MG63 (cell line): ENCODE data around the gene ZNF200. TPM values are rescaled to one million over a fixed set of nuclear protein-coding genes. Genes with fewer than 3 reads are reported as not detected.
"Not testable (repeated sequence)": the region's sequence is repeated elsewhere in the genome, so short reads cannot be mapped to it uniquely, and the experiment has no call there.

Experiments used
- DNase-seq: peaks from one replicate; pipeline ENCODE4 v3.0.0-alpha.2; 2020
- H3K27me3 ChIP-seq: fragments of 250-450 bp; sonication (Bioruptor Pico); 2 replicates; pipeline ENCODE4 v1.5.1; 2020; ENCODE audit warnings: mild to moderate bottlenecking, moderate library complexity
- H3K36me3 ChIP-seq: fragments of 250-450 bp; sonication (Bioruptor Pico); 2 replicates; pipeline ENCODE4 v1.5.1; 2020; ENCODE audit warnings: mild to moderate bottlenecking, moderate library complexity
- H3K4me3 ChIP-seq: fragments of 250-450 bp; sonication (Bioruptor Pico); 2 replicates; pipeline ENCODE4 v1.5.1; 2020; ENCODE audit warnings: mild to moderate bottlenecking, moderate library complexity
- H3K9me3 ChIP-seq: fragments of 250-450 bp; sonication (Bioruptor Pico); 2 replicates; pipeline ENCODE4 v1.5.1; 2020; ENCODE audit warnings: mild to moderate bottlenecking, moderate library complexity
- total RNA-seq: library from RNA; depleted of rRNA; stranded (reverse); fragments of >200 nt; shearing (Covaris generic); gene quantifications from 2 replicates; pipeline ENCODE4 v1.2.3, GENCODE V29; 2014; ENCODE audit warnings: low replicate concordance

Gene ZNF200
- total RNA-seq, 1 experiment from 2014 or later = 5.8 TPM

DNA sequence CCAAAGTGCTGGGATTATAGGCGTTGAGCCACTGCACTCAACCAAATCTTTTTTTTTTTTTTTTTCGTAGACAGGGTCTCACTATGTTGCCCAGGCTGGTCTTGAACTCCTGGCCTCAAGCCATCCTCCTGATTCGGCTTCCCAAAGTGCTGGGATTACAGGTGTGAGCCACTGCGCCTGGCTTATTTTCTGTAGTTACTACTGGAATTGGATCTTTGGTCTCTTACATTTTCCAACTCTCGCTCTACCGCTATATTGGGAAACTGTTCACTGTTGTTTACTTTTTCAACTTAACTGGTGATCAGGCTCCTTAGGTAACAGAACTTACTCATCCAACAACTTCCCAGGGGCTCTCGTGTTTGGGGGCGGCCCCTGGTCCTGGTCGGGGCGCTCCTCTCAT is 14.1 kb downstream of the ZNF200 start:
- H3K9me3 ChIP-seq = peaks cover 39% of the 10 kb centered on the region
- H3K4me3 ChIP-seq = no peak overlapping the region
- peaks cover 10% of the 10 kb centered on the region for H3K27me3 ChIP-seq
- peaks cover 30% of the 10 kb centered on the region for H3K36me3 ChIP-seq
- DNase-seq = no peak

DNA sequence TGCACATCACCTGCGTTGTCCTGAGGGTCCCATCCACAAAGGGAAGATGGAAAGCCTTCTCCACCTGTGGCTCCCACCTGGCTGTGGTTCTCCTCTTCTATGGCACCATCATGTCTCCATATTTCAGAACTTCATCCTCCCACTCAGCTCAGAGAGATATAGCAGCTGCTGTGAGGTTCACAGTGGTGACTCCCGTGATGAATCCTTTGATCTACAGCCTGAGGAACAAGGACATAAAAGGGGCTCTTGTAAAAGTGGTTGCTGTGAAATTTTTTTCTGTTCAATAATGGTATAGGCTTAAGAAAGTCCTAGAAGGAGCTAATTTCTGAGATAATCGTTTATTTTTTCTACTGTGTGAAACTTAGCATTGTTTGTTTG is 18.7 kb downstream of the ZNF200 start:
- DNase-seq = no peak
- H3K9me3 ChIP-seq = peaks cover 5% of the 10 kb centered on the region; the same call in 1 of the 2 replicates
- no peak overlapping the region for H3K4me3 ChIP-seq
- H3K36me3 ChIP-seq = no peaks in the 10 kb centered on the region
- peaks cover 10% of the 10 kb centered on the region for H3K27me3 ChIP-seq

DNA sequence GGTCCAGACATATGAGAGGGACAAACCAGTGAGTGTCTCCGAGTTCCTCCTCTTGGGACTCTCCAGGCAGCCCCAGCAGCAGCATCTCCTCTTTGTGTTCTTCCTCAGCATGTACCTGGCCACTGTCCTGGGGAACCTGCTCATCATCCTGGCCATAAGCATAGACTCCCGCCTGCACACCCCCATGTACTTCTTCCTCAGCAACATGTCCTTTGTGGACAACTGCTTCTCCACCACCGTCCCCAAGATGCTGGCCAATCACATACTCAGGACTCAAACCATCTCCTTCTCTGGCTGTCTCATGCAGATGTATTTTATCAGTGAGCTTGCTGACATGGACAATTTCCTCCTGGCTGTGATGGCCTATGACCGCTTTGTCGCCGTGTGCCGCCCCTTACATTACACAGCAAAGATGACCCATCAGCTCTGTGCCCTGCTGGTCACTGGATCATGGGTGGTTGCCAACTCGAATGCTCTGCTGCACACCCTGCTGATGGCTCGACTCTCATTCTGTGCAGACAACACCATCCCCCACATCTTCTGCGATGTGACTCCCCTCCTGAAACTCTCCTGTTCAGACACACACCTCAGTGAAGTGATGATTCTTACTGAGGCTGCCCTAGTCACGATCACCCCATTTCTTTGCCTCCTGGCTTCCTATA is 19.2 kb downstream of the ZNF200 start:
- peaks cover 5% of the 10 kb centered on the region; the same call in 1 of the 2 replicates for H3K9me3 ChIP-seq
- peaks cover 10% of the 10 kb centered on the region for H3K27me3 ChIP-seq
- no peak for DNase-seq
- no peaks in the 10 kb centered on the region for H3K36me3 ChIP-seq
- H3K4me3 ChIP-seq = no peak overlapping the region

DNA sequence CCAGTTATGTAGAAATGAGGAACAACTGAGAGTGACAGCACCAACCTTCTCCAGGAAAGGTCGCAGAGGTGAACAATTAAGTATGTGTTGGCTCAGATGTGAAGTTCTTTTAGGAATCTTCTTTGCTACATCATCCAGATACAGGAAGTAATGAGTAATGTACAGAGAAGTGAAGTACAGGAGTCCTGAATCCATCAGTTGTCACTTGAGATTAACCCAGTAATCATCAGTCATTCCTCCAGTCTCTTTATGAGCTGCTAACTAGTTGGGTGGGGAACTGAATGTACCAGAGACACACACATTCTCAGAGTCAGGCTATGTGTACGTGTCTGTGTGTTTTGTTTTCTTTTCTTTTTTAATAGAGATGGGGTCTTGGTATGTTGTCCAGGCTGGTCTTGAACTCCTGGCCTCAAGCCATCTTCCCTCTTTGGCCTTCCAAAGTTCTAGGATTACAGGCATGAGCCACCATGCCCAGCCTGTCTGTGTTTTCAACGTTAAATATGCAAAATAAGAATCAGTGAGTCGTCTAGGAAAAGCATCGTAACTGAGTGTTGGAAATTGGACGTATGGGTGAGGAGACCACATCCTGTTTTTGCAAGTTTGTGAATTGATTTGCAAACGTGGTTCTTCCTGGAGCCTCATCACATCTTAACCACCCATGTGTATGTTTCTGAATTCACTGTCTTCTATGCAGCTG is 19.9 kb downstream of the ZNF200 start:
- DNase-seq = no peak
- Histone ChIP-seq H3K9me3 (peaks cover 5% of the 10 kb centered on the region; the same call in 1 of the 2 replicates), H3K27me3 (peaks cover 10% of the 10 kb centered on the region), H3K4me3 (no peak overlapping the region), H3K36me3 (no peaks in the 10 kb centered on the region)

DNA sequence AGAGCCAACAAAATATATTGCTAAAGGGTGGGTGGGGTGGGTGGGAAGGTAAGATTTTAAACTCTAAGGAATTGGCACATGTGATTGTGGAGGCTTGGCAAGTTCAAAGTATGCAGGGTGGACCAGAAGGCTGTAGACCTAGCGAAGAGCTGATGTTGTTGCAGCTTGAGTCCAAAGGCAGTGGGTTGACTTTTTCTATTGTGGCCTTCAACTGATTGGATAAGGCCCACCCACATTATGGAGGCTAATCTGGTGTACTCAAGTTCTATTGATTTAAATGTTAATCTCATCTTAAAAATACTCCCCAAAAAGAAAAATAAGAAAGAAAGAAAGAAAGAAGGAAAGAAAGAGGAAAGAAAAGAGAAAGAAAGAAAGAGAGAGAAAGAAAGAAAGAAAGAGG is 22.4 kb downstream of the ZNF200 start:
- no peak overlapping the region for H3K4me3 ChIP-seq
- H3K27me3 ChIP-seq = peaks cover 9% of the 10 kb centered on the region
- peaks cover 8% of the 10 kb centered on the region for H3K9me3 ChIP-seq
- H3K36me3 ChIP-seq = no peaks in the 10 kb centered on the region
- no peak for DNase-seq

DNA sequence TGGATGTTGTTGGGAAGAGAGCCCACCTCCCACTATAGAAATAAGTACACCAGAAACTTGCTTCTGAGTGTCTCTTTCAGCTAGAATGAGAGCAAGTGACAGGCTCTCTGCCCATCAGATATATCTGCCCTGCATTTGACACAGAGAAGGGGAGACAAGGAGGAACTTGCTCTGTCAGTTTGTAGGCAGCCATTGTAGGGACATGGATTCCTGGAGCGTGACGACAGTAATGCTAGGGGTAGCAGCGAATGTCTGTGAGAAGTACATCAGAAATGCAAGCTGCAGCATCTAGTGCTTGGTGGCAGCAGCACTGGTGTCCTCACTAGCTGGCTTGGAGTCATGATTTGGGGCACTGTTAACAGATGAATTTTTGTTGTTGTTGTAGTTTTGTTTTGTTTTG is 23.0 kb downstream of the ZNF200 start:
- no peak for DNase-seq
- peaks cover 7% of the 10 kb centered on the region for H3K27me3 ChIP-seq
- H3K4me3 ChIP-seq = no peak overlapping the region
- no peaks in the 10 kb centered on the region for H3K36me3 ChIP-seq
- H3K9me3 ChIP-seq = peaks cover 8% of the 10 kb centered on the region

DNA sequence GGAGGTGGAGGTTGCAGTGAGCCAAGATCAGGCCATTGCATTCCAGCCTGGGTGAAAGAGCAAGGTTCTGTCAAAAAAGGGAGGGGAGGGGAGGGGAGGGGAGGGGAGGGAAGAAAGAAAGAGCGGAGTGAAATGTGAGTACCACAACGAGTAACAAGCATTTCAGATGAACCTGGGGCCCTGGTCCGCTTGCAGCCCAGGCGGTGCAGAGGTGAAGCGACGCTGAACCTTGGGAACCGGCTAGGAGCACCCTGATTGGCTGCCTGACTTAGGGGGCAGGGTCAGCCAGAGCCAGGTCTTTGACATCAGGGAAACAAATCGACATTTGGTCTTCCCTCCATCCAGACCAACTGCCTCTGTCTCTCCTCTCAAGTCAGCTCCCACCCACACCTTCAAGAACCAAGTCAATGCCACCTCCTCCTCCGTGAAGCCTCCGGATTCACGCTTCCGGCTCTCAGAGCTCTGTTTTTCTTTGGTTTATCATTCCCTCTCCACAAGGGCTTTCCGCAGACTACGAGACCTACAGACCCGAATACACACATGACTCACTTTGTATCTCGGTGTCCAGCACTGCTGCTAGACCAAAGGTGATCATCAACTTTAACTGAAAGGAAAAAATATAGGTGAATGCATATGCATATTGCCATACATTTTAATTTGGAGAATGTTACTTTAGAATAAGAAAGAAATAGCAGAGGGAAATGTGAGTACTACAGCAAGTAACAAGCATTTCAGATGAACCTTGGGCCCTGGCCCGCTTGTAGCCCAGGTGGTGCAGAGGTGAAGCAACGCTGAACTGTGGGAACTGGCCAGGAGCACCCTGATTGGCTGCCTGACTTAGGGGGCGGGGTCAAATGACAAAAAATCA is 27.6 kb downstream of the ZNF200 start:
- H3K9me3 ChIP-seq = peaks cover 22% of the 10 kb centered on the region
- no peak for DNase-seq
- no peaks in the 10 kb centered on the region for H3K27me3 ChIP-seq
- H3K36me3 ChIP-seq = no peaks in the 10 kb centered on the region
- no peak overlapping the region for H3K4me3 ChIP-seq

DNA sequence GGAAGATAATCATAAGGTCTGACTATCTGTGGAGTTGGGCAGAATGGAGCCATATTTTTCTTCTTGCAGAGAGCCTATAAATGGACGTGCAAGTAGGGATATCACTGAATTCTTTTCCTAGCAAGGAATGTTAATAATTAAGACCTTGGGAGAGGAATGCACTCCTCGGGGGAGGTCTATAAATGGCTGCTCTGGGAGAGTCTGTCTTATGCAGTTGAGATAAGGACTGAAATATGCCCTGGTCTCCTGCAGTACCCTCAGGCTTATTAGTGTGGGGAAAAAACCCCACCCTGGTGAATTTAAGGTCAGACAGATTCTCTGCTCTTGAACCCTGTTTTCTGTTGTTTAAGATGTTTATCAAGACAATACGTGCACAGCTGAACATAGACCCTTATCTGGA is 29.0 kb downstream of the ZNF200 start:
- not testable (repeated sequence) for H3K36me3 ChIP-seq, H3K27me3 ChIP-seq, DNase-seq, H3K4me3 ChIP-seq
- H3K9me3 ChIP-seq = peaks cover 24% of the 10 kb centered on the region

DNA sequence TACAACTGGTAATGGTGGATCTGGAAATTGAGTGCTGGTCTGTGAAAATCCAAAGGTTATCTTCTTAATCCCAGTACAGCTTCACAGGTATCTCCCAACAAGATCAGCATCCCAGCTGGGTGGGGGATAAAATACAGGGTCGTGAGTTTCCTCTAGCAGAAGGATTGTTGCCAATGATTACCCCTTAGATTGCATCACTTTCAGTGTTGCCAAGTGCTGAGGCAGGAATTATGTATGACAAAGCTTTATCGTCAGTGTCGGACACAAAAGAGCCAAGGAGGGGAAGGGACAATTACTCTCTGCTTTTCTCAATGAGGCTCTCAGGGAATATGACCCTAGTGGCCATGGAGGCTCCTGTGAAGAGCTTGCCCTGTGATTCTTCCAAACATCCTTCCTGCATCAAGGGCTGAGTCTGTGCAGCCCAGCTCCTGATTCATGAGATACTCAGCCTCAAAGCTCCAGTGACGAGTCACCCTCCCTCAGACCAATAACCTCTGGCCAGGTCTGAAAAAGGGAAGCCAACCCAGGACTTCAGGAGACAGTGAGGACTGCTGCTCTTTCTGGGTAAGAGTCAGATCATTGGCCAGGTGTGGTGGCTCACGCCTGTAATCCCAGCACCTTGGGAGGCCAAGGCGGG is 31.9 kb downstream of the ZNF200 start:
- Histone ChIP-seq H3K9me3 (peaks cover 18% of the 10 kb centered on the region), H3K4me3 (no peak overlapping the region), H3K36me3 (no peaks in the 10 kb centered on the region), H3K27me3 (no peaks in the 10 kb centered on the region)
- DNase-seq = no peak

DNA sequence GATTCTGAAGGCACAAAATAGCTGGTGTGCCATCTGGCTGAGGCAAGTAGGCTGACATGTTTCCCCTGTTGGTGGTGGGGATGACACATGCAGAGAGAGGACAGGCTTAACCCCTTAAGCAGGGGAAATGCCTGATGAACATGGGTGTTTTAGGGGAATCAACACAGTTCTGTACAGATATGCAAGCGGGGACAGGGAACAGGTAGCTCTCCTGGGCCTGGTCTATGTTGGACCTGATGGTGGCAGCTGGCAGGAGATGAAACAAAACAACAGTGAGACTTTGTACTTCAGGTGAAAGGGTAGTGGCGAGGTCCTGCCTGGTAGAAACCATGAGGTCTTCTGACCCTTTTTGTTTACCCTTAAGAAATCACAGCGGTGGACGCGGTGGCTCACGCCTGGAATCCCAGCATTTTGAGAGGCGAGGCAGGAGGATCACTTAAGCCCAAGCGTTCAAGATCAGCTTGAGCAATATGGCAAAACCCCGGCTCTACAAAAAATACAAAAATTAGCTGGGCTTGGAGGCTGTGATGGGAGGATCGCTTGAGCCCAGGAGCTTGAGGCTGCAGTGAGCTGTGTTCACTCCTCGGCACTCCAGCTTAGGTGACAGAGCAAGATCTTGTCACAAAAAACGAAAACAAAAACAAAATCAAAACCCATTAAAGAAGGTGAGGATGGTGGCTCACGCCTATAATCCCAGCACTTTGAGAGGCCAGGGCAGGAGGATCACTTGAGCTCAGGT is 36.5 kb downstream of the ZNF200 start:
- Histone ChIP-seq H3K4me3 (no peak overlapping the region), H3K27me3 (no peaks in the 10 kb centered on the region), H3K36me3 (no peaks in the 10 kb centered on the region), H3K9me3 (peaks cover 2% of the 10 kb centered on the region)
- DNase-seq = no peak

DNA sequence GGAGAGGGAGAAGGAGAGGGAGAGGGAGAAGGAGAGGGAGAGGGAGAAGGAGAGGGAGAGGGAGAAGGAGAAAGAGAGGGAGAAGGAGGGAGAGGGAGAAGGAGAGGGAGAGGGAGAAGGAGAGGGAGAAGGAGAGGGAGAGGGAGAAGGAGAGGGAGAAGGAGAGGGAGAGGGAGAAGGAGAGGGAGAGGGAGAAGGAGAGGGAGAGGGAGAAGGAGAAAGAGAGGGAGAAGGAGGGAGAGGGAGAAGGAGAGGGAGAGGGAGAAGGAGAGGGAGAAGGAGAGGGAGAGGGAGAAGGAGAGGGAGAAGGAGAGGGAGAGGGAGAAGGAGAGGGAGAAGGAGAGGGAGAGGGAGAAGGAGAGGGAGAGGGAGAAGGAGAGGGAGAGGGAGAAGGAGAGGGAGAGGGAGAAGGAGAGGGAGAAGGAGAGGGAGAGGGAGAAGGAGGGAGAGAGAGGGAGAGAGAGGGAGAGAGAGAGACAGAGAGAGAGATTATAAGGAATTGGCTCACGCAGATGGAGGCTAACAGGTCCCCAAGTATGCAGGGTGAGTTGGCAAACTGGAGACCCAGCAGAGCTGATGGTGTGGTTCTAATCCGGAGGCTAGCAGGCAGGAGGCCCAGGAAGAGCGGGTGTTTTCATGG is 37.1 kb downstream of the ZNF200 start:
- H3K9me3 ChIP-seq, H3K4me3 ChIP-seq, H3K36me3 ChIP-seq, H3K27me3 ChIP-seq, DNase-seq: not testable (repeated sequence)

DNA sequence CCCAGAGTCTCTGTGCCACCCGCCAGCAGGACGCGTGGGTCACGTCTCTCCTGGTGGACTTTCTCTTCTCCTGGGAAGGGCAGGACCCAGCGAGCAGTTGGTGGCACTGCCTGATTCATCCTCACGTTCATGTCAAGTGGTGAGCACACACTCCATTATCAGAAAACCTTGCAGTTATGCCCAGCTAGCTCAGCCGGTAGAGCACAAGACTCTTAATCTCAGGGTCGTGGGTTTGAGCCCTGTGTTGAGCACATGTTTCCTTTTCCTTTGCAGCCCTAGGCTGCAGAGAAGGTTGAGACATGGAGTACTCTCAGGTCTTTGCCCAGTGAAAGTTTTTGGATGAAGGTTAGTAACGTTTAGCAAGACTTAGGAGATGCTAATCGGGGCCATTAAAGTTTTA is 39.0 kb downstream of the ZNF200 start:
- Histone ChIP-seq H3K9me3 (no peaks in the 10 kb centered on the region; the same call in 1 of the 2 replicates), H3K36me3 (no peaks in the 10 kb centered on the region), H3K27me3 (no peaks in the 10 kb centered on the region), H3K4me3 (no peak overlapping the region)
- DNase-seq = no peak

DNA sequence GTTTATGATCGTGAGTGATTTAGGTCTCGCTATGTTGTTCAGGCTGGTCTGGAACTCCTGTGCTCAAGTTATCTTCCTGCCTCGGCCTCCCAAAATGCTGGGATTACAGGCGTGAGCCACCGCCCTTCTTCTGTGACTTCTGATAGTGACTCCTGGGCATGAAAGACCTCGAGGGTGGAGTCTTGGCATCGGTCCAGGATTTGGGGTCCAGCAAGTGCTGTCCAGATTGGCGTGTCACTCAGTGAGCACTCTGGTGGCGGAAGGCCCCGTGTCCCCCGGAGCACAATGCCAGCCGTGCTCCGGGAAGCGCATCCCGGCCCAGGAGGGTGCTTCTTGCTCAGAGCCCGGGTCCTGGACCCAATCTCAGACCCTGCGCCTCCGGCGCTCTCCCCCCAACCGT is 40.2 kb downstream of the ZNF200 start:
- DNase-seq = no peak
- Histone ChIP-seq H3K4me3 (no peak overlapping the region), H3K27me3 (peaks cover 6% of the 10 kb centered on the region; the same call in 1 of the 2 replicates), H3K36me3 (no peaks in the 10 kb centered on the region), H3K9me3 (no peaks in the 10 kb centered on the region)

DNA sequence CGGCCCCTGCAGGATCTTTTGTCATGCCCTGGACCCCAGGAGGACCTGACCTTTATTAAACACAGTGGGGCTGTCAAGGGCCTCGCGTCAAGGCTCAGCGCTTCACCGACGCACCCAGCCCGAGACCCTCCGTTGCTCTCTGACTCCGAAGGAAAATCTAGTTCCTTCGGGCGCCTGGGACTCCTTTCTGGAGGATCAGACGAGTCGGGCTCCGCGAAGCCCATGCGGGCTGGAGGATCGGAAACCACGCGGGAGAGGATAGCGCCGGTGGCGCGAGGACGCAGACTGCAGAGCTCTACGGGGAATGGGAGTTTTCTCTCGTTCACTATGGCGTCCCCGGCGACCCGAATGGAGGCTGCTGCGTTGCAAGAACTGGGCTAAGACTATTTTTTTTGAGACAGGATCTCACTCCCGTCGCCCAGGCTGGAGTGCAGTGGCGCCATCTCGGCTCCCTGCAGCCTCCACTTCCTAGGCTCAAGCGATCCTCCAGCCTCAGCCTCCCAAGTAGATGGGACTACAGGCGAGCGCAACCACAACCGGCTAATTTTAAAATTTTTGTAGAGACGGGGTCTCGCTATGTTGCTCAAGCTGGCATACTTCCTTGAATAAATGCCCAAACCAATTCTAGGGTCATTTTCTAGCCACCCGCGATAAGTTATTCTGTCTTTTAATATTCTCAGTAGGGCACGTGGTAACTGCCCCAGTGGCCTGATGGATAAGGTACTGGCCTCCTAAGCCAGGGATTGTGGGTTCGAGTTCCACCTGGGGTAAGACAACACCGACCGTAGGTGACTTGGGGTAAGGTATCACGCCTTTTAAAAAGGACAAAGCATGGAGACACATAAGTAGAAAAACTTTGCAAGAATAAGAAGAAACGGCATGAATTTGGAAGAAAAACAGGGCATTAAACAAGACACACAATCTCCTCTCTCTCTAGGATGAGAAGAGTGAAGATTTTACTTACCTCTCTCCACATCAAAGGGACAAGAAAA is 41.4 kb downstream of the ZNF200 start:
- Histone ChIP-seq H3K27me3 (peaks cover 6% of the 10 kb centered on the region; the same call in 1 of the 2 replicates), H3K4me3 (no peak overlapping the region), H3K36me3 (no peaks in the 10 kb centered on the region), H3K9me3 (no peaks in the 10 kb centered on the region)
- DNase-seq = no peak

DNA sequence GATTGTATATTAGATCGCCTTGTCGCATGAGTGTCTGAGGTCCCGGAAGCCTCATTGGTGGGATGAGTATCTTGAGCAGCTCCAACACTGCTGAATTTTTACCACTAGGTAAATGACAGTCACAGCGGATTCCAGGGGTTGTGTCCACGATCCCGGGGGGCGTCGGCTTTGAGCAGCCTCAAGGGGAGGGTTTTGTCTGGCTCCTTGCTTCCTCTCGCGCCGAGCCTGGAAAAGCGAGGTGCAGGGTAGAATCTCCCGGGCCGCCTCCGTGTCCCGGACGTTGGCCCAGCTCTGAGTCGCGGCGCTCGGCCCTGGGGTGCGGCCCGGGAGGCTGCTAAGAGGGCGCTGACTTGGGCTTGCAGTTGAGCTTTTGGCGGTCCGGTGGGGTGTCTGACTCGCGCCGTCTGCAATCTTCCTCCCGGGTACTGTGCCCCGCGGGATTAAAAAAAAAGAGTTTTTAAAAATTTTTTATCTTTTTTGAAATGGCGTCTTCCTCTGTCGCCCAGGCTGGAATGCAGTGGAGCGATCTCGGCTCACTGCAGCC is 42.4 kb downstream of the ZNF200 start:
- DNase-seq = no peak

More for the DNA sequence above, 42.4 kb downstream of the ZNF200 start:
- H3K36me3 ChIP-seq = no peaks in the 10 kb centered on the region
- H3K27me3 ChIP-seq = peaks cover 6% of the 10 kb centered on the region; the same call in 1 of the 2 replicates
- no peaks in the 10 kb centered on the region for H3K9me3 ChIP-seq
- no peak overlapping the region for H3K4me3 ChIP-seq
